AG04449 (cell line): Measurements from ENCODE around the gene ZNF185.
A peak's percentile ranks its signal among the peaks of the same experiment; 100 is the strongest.

Experiments used
- CTCF ChIA-PET: fragments of 350-600 bp; formaldehyde crosslinking; extraction: SDS; loops from one replicate; lab custom pipeline; 2021; ENCODE audit warnings: antibody characterized with exemption; lab: Yijun Ruan, JAX
- POLR2A ChIA-PET: fragments of 400-600, 350-600 bp; formaldehyde crosslinking; extraction: SDS; loops from one replicate; lab custom pipeline; 2020; ENCODE audit warnings: antibody characterized with exemption, inconsistent platforms; lab: Yijun Ruan, JAX
- DNase-seq: peaks from one replicate; pipeline ENCODE4 v3.0.0-alpha.2; 2010; ENCODE audit warnings: low read depth, low spot score
- H3K4me3 ChIP-seq: 2 replicates; pipeline ENCODE4 v1.5.1; 2011; ENCODE audit warnings: low read depth, mild to moderate bottlenecking, control low read depth, low read length
- TF ChIP-seq, protein P1 (sequence below): IDR thresholded peaks from one replicate; pipeline ENCODE4 v1.5.1; 2011; ENCODE audit warnings: mild to moderate bottlenecking, moderate library complexity, low read length, control low read depth, inconsistent platforms; ENCODE audit not compliant: insufficient read depth; ENCODE audit errors: missing control alignments

Gene ZNF185

DNA sequence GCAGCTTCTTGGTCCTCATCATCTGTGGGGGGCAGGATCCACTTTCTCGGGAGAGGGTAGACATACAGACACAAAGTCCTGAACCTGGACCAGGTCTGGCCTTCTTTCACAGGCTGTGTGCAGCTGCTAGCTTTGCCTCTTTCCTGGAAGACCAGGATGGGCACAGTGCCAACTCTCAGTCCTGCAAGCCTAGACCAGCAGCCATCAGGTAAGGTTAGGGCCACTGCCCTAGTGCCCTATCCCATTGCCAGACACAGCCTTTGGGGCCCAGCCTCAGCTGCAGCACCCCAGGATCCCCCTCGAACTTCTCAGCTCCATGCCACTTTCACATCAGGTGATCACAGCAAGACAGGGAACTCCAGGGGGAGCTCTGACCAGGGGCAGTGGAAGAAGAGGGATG is 38.4 kb downstream of the ZNF185 start:
- TF ChIP-seq, protein P1, sequence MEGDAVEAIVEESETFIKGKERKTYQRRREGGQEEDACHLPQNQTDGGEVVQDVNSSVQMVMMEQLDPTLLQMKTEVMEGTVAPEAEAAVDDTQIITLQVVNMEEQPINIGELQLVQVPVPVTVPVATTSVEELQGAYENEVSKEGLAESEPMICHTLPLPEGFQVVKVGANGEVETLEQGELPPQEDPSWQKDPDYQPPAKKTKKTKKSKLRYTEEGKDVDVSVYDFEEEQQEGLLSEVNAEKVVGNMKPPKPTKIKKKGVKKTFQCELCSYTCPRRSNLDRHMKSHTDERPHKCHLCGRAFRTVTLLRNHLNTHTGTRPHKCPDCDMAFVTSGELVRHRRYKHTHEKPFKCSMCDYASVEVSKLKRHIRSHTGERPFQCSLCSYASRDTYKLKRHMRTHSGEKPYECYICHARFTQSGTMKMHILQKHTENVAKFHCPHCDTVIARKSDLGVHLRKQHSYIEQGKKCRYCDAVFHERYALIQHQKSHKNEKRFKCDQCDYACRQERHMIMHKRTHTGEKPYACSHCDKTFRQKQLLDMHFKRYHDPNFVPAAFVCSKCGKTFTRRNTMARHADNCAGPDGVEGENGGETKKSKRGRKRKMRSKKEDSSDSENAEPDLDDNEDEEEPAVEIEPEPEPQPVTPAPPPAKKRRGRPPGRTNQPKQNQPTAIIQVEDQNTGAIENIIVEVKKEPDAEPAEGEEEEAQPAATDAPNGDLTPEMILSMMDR = no peak
- H3K4me3 ChIP-seq = no peak overlapping the region
- ChIA-PET POLR2A (no interaction called here), CTCF (interaction anchor here (0.8 kb wide), 1 partner anchor 31 kb away, joined by 3 read pairs; no protein-coding TSS in a partner anchor)
- DNase-seq = no peak

DNA sequence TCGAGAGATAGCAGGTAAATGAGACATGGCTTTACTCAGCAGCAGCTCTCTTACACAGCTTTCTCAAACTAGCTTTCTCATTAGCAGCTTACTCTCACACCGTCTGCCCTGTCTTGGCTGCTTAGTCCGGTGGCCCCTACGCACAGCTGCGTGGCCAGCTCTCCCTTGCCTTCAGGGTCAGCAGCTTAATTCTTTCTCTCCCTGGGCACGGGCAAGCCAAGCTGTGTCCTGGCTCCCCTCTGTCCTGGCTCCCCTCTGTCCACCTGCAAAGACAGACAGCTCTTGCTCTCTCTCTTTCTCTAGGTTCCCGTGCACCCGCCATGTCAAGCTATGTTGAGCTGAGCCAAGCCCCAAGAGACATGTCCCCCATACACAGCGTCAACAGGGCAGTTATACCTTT is 39.4 kb downstream of the ZNF185 start:
- ChIA-PET POLR2A (no interaction called here), CTCF (no interaction called here)
- TF ChIP-seq, protein P1 = no peak
- no peak overlapping the region for H3K4me3 ChIP-seq
- no peak for DNase-seq

DNA sequence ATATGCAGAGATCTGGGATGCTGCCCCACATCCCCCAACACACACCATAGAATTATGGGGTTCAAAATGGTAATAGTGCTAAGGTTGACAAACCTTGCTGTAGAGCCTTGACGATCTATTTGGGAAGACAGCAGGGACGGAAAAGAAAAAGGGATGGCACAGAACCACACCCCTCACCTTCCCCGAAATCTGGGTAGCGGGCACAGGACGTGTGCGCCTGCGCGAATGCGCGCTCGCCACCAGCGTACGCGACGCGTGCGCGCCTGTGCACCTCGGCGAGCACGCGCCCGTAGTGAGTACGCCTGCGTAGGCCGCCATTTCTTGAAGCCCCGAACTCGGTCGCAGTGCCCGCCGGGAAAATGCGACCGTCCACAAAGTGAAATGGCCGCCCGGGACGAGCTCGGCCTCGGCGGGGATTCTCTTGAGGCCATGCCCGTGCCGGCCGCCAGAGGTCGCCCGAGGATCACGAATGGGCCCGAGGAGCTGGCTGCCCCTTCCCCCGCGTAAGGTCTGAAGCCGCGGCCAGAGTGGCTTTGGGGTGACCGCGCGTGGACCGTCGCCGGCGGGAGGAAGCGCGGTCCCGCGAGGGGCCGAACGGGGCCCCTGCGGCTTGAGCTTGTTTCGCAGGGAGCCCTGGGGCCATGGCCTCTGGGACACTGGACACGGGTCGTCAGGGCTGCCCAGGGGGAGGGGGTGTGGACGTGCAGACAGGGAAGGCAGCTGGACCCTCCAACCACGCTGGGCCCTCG is 43.6 kb downstream of the ZNF185 start:
- CTCF ChIA-PET = interaction anchor here (0.7 to 2.7 kb wide), 28 partner anchors 8 to 1007 kb away, joined by 3 to 26 read pairs (median 3); partner anchors contain the start of gene BGN
- DNase-seq = peak; percentile 45
- TF ChIP-seq, protein P1 = peak; percentile 81
- POLR2A ChIA-PET = interaction anchor here (0.7 to 0.8 kb wide), 2 partner anchors 17 to 519 kb away, joined by 3 read pairs; no protein-coding TSS in a partner anchor
- peak overlapping the region; percentile 66 for H3K4me3 ChIP-seq

DNA sequence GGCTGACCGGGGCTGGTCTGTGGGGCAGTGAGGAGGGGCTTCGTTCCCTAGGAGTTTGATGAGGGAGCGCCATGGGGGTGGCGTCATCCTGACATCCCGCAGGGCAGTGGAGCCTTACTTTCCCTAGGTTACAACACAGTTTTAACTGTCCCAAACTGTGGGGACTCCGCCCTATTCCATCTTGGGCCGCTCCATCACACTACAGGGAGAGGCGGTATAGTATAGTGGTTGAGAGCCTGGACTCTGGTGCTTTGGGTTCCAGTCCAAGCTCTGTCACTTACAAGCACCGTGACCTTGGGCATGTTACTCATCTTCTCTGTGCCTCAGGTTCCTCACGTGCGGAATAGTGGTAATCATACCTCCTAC is 44.2 kb downstream of the ZNF185 start:
- H3K4me3 ChIP-seq = peak overlapping the region; percentile 66
- CTCF ChIA-PET = interaction anchor here (0.7 to 2.7 kb wide), 25 partner anchors 8 to 1006 kb away, joined by 3 to 26 read pairs (median 3); partner anchors contain the start of gene BGN
- no peak for DNase-seq
- TF ChIP-seq, protein P1 = no peak
- POLR2A ChIA-PET = interaction anchor here (0.7 kb wide), 1 partner anchor 519 kb away, joined by 3 read pairs; no protein-coding TSS in a partner anchor

DNA sequence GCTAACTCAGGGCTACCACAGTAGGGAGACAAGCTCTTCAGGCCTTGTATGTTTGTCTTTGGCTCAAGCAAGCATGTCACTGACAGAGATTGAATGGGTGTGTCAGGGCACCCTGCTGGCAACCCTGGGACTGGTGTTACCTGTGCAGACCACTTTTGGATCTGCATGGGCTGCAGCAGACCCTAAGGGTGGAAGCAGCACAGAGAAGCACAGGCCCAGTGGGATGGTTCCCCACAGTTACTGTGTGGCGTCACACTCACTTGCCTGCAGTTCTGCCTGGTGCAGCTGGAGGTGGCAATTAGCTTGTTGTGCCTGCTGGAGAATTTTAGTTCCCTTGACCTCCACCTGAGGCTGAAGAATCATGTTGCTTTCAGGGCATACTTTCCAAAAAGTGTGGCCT is 46.0 kb downstream of the ZNF185 start:
- no peak overlapping the region for H3K4me3 ChIP-seq
- CTCF ChIA-PET = interaction anchor here (0.9 to 2.7 kb wide), 4 partner anchors 9 to 723 kb away, joined by 3 to 26 read pairs (median 4); no protein-coding TSS in a partner anchor
- no peak for DNase-seq
- TF ChIP-seq, protein P1 = no peak
- POLR2A ChIA-PET = no interaction called here
